DMS 273 treated with DMSO at 0.1 percent for 48 hours (cell line): ENCODE results near the gene COL1A1.

Source experiments
- DNase-seq: peaks from one replicate; lab custom pipeline; 2025; lab: John Stamatoyannopoulos, UW

The COL1A1 gene

DNA sequence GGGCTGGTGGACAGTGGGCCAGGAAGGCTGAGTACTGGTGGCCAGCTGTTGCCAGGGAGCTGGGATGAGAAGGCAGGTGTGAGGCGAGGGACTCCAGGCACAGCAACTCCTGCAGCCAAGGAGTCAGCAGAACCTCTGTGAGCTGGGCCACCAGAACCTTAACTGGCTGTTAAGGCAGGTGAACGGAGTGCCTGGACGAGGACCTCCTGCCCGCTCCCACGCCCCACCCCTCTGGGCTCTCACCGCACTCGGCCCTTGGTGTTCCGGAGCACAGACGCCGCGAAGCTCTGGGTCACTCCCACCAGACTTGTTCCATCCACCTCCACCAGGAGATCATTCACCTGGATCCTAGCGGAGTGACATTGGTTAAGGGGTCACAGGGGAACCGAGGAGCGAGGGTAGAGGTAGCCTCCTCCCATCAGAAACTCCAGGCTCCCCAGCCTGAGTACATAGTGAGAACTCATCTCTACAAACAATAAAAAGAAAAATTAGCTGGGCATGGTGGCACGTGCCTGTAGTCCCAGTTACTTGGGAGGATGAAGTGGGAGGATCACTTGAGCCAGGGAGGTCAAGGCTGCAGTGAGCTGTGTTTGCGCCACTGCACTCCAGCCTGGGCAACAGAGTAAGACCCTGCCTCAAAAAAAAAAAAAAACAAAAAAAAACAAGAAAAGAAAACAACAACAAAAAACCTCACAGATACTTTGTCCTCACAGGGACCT, 60.2 kb downstream of the COL1A1 start:
- DNase-seq, result no peak

DNA sequence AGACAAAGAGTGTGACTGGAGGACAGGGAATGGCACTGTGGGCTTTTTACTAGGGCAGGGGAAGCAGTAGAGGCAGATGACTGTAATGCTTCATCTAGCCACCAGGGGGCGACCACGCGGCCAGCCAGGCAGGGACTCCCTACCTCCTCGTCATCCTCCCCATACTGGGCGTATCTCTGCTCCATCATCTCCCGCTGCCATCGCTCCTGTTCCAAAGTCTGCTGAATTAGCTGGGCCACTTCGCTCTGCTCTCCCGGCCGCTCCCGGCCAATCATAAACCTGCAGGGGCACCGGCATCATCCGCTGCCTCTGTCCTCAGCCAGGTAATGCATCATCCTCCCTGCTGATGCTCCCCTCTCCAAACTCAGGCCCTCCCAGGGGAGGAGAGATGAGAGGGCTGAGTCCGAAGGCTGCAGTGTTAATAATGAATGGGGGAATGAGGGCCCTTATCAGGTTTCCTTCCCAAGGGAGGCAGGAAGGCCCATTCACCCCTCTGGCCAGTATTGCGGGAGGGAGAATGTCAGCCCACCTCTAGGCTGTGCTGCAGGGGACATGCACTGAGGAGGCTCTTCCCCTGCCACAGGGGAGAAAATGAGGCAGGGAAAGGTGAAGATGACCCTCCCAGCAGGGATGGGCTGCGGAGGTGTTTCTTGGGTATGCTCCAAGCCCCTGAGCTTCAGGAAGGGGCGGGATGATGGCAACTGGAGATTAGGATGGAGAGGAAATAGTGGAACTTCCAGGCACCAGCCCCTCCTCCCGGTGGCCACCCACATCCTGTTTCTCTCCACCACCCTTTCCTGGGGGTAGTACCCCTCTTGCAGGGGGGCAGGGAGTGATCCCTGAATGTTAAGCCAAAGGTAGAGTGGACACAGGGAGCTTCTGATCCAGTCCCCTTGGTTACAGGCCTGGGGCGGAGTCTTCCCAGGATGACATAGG, 61.2 kb downstream of the COL1A1 start:
- peak; percentile 74 for DNase-seq

GRCh38 chr17:50139185-50139783, 62.1 kb downstream of the COL1A1 start:
- no peak for DNase-seq

DNA sequence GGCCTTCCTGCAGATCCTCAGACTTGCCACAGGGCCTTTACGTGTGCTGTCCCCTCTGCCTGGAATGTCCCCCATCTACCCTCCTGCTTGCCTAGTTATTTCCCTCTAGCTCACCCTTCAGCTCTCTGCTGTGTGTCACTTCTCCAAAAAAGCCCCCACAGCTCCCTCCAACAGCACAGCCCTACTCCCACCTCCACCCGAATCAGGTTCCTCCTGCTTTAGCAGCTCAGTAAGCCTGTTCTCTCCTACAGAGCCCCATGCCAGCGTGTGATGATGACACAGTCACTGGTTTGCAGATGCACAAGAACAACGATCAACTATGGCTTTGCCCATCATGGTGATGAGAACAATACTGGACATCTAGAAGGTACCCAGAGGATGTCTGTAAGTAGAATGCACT, 64.4 kb downstream of the COL1A1 start:
- DNase-seq, result no peak

DNA sequence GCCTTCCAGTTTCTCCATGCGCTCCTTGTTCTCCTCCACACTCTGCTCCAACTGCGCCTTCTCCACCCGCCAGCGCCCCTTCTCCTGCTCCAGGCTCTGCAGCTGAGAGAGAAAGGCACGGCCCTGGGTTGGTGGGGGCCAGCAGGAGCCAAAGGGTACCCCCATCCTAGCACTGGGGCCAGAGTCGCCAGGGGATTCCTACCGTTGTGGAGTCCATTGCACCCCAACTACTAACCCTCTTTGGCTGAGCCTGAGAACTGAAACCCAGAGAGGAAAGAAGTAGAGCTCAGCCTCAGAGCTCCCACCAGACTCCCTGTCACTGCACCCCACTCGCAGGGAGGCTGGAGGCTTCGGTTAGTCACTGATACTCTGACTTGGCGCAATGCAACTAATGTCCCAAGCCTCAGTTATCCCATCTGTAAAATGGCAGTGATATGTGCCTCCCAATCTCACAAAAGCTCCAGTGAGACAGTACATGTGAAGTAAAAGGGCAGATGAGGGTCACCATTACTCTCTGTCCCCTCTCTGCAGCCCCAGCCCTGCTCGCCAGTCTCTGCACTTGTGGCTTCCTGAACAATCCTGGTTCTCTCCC, 65.2 kb downstream of the COL1A1 start:
- DNase-seq, result no peak

- DNase-seq, result no peak
These were observed 65.9 kb downstream of the COL1A1 start for GRCh38 chr17:50135316-50136095.

DNA sequence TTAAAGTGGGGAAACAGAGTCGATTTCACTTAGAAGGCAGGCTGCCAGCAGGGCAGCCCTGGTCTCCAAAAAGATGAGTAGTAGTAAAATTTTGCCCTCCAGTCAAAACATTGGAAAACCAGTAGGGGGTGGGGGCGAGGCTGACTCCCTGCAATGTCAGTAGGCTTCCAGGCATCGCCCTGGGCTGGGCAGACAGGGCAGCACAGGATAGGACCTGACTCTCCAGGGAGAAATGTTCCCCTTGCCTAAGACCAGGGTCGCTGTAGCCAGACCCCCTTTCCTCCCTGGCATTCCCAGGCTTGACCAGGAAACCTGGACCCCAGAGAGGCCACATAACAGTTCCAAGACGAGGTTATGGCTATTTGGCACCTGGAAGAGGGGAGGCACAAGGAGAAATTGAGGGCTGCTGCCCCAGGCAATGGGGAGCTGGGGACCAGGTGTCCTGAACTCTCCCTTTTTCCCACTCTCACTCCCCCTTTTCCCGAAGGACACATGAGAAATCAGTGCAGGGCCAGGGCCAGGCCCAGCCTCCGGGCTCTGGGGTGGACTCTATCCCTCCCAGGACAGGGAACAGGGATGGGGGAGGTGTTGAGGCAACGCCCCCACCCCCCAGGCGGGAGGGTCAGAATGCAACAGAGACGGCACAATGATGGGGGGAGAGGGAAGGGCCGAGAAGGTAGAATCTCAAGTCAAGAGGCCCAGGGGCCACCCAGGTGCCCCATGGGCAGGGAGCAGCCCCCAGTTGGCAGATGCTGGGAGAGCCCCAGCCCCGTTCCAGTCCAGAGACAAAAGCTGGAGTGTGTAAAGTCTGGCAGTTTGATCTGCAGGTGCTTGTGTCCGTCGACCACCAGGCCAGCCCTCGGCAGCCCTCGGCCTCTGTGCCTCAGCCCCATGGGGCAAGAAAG, 67.0 kb downstream of the COL1A1 start:
- no peak for DNase-seq

DNA sequence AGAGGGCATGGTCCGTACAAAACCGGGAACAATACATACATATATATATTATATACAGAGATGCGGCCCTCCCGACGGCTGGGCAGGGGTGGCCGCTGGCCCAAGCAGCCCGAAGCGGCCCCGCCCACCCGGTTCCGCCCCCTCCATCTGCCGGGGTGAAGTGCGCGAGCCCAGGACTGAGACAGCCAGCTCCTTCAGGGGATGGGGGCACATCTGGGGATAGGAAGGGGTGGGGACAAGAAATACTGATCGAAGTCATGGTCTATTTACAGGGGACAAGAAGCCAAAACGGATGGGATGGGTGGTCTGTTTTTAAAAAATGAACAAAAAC, 67.7 kb downstream of the COL1A1 start:
- no peak for DNase-seq
